NCI-H2081 treated with DMSO at 0.1 percent for 48 hours (cell line): ENCODE measurements around the gene SEC14L1.
"Not testable (repeated sequence)": the region's sequence is repeated elsewhere in the genome, so short reads cannot be mapped to it uniquely, and the experiment has no call there.

Experiments used
- DNase-seq: peaks from one replicate; lab custom pipeline; 2025; lab: John Stamatoyannopoulos, UW

SEC14L1 gene

DNA sequence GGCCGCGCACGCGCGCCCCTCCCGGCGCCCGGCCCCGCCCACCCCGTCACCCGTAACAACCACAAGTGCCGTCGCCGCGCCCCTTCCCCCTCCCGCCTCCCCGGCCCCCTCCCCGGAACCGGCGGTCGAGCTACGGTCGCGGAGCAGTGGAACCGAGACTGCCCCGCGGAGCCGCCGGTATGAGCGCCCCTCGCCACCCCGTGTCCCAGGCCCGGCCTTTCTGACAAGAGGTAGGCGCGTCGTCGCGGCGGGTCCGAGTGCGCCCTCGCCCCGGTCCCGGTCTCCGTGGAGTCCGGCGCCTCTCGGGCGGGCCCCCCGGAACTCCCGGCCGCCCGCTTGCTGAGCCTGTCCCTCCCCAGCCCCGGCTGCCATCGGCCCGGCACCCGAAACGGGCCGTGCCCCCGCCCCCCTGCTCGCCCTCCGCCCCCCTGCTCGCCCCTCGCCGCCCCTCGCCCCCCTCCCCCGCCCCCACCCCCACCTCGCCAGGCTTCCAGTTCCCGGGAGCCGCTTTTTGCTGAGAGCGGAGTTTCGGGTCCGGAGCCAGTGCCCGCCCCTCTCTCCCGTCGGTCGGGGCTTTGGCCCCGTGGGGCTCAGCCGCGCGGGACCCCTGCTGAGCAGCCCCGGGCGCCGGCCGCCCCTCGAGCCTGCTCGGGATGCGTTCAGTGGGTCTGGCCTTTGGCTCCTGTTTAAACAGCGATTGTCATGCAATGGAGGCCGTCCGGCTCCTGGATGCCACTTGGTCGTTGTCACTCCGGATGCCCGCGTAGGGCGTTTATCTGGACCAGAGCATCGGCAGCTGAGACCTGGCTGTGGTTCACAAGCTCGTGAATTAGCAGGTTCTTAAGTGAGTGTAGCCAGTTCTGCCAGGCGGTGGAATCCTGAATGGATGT, at the start of gene SEC14L1:
SEC14L1 (plus strand) TSS at position 92 of the 890 bp plus-strand sequence. CDS start 2,628 bp downstream, outside the sequence.
- DNase-seq, result no peak

DNA sequence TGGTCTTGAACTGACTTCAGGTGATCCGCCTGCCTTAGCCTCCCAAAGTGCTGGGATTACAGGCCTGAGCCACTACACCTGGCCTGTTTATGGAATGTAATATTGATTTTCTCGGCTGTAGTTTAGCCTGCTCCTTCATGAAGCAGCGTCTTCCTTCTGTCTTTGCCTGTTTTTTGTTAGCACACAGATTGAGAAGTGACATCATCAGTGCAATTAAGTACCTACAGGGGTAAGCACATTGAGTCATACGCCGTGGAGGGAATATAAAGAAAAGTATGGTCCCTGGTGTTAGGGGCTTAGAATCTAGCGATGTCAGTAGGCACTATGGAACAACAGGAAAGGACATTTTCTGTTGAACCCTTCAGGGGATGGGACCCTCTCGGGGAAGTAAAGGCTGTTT, 48.7 kb upstream of the SEC14L1 start:
- DNase-seq, result no peak

DNA sequence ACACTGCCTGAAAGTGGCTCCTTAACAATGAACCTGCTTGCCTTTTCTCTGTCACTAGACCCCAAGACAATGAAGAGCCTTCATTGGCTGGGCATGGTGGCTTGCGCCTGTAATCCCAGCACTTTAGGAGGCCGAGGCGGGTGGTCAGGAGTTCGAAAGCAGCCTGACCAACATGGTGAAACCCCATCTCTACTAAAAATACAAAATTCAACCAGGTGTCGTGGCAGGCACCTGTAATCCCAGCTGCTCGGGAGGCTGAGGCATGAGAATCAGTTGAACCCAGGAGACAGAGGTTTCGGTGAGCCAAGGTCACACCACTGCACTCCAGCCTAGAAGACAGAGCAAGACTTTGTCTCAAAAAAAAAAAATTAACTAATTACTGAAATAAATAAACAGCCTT, 45.3 kb upstream of the SEC14L1 start:
- DNase-seq, result no peak

DNA sequence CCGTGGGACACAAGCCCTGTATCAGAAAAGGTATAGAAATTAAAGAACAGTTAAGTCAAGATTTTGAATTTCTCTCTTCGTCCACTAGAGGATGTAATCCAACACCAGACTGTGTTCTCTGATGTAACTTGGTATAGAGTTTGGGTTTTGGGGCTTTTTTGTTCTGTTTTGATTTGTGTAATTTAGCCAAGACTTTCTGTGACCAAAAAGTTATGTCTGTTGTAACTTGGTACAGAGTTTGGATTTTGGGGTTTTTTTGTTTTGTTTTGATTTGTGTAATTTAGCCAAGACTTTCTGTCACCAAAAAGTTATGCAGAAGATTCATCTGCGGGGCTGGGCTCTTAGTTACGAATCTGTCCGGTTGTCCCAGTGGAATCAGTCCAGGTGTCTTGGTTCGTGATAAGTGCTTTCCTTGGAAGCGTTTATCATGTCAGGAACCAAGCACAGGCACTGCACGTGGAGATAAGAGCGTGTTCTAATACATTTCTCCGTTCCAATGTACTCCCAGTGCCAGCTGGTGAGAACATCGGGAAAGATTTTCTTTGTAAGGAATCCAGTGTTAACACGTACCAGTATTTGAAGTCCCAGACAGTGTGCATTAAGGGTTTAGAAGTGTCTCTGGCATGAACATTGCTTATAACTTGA, 44.1 kb upstream of the SEC14L1 start:
- DNase-seq, result no peak

DNA sequence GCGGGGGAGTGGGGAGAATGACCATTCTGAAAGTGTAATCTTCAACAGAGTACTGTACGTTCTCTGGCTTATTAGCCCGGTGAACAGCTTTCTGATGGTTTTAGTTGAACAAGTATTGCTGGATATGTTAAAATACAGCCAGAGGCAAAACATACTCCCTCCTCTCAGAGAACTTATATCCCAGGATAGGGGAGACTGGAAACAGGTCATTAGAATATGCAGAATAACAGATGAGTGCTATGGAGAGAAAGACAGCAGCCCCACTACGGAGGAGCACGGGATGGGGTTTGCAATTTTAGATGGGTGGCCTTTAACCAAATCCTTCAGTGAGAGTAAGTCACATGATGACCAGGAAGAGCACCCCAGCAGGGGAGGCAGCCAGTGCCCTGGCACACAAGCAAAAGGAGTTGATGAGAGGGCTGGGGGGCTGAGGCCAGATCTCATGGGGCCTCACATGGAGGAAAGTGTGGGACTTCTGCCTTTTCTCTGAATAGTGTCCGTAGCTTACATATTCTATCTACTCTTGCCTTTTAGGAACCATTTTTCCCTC, 43.1 kb upstream of the SEC14L1 start:
- DNase-seq, result no peak

DNA sequence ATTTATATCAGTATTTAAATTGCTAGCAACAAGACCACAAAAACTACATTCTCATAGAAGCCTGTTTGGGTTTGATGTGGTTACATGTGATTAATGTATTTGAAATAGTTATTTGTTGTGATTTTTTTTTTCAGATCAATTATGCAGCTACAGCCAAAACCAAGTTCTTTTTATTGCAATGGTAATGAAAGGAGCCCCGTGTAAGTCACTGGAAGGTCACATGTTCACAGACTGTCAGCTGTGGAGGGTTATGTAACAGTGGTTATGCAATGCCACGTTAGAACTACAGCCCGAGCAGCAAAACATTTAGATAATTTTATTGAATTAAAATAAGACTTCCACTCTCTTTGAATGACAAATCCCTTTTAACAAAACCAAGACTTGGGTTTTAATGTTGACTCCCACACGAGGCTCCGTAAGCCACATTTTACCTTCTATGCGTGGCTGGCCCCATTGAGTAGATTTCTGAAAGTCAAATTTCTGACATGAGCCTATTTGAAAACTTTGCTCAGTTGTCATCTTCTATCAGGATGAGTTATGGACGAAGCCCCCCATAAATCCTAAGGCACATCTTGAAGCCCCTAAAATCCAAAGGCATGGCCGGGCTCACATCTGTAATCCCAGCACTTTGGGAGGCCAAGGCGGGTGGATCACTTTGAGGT, 41.8 kb upstream of the SEC14L1 start:
- DNase-seq, result no peak

DNA sequence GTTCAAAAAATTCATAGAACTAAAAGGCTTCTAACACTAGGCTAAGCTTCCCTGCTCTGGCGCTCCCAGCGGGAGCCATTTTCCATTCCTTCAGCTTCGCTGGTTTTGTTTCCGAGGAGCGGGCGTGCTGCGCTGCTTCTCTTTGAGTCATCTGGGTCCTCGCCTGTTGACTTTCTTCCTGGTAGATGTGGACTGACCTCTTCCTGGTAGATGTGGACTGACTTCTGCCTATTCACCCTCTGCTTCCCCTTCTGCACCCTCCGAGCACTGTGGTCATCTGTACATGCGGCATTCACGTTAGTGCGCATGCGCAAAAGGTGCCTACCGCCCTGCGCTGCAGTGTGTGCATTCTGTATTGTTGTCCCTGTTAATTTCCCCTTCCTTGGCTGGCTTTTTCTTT, 40.8 kb upstream of the SEC14L1 start:
- no peak for DNase-seq

DNA sequence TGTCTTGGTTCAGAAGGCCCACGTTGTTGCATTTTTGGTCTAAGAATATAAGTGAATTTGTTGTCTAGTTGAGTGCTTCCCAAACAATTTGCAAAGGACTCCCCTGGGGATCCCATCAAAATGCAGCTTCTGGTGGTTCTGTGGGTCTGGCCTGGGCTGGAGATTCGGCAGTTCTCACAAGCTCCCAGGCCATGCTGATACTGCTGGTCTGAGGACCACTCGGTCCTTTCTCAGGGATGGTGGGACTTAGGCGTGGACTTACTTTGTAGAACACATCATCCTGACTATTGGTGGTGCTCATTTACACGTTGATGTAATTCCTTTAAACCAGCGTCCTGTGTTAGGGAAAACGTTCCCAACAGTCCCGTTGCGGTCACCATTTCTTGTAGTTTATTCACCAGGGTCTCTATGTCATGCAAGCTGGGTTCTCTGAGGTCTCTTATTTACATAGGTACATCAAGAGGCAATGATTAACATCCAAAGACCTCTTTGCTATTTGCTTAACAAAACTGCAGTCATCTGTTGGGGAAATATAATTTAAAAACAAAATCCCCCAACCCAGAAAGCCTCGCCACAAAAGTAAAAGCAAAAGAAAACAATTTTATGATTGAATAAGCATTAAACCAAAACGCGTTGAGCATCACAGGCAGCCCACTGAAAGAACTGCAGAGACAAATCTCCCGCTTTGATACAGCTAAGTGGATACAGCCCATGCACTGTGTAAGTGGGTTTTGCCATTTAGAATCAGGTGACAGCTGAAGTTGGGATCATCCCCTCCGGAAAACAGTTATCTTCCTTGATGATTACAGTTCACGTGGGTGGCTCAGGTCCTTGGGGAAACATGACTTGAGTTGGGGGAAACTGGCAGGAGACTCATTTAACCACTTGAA, 39.0 kb upstream of the SEC14L1 start:
- DNase-seq, result no peak

DNA sequence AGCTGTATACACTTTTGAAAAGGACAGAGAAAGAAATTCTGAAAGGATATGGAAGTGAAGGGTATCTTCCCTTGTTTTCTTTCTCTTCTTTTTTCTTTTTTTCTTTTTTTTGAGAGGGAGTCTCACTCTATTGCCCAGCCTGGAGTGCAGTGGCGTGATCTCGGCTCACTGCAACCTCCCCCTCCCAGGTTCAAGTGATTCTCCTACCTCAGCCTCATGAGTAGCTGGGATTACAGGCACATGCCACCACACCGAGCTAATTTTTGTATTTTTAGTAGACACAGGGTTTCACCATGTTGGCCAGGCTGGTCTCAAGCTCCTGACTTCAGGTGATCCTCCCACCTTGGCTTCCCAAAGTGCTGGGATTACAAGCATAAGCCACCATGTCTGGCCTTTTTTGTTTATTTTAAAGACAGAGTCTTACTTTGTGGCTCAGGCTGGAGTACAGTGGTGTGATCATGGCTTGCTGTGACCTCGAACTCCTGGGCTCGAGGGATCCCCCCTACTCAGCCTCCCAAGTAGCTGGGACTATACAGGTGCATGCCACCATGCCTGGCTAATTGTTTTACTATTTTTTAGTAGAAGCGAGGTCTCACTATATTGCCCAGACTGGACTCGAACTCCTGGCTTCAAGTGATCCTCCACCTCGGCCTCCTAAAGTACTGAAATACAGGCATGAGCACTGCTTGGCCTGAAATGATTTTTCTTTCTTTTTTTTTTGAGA, 38.2 kb upstream of the SEC14L1 start:
- DNase-seq, result not testable (repeated sequence)

DNA sequence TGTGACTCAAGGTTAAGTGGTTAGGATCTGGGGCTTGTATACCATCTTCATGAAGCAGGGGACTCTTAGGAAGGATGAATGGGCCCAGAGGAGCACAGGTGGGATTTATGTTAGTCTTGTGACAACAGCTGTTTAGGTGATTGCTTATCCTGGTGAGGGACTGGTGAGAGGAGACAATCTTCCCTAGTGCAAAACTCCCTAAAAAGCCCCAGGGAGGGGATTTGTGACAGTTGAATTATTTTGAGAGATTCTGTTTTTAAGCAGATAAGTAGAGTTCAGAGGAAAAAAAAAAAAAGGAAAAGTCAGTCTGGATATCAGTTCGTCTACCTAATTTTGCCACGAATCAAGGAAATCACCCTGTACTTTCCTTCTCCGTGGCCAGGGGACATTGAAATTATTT, 35.1 kb upstream of the SEC14L1 start:
- DNase-seq, result no peak

DNA sequence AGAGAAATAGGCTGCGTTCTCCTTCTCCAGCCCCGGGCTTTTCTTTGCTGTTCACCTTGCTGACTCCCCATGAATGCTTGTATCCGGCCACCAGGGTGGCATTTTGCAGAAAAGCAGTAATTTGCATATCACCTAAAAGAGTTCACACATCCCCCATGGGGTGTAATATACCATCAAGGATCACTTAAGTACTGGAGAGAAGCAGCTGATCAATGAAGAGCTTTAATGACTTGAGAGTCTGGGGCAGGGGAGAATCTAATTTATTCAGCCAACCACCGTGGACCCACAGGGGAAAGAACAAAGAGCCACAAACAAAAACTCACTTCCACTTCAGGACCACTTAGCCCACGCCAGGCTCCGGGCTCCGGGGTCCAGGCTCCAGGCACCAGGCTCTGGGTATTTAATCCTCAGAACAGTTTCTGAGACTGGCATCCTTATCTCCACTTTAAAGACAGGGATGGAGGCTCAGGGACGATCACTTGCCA, 33.9 kb upstream of the SEC14L1 start:
- DNase-seq, result no peak

DNA sequence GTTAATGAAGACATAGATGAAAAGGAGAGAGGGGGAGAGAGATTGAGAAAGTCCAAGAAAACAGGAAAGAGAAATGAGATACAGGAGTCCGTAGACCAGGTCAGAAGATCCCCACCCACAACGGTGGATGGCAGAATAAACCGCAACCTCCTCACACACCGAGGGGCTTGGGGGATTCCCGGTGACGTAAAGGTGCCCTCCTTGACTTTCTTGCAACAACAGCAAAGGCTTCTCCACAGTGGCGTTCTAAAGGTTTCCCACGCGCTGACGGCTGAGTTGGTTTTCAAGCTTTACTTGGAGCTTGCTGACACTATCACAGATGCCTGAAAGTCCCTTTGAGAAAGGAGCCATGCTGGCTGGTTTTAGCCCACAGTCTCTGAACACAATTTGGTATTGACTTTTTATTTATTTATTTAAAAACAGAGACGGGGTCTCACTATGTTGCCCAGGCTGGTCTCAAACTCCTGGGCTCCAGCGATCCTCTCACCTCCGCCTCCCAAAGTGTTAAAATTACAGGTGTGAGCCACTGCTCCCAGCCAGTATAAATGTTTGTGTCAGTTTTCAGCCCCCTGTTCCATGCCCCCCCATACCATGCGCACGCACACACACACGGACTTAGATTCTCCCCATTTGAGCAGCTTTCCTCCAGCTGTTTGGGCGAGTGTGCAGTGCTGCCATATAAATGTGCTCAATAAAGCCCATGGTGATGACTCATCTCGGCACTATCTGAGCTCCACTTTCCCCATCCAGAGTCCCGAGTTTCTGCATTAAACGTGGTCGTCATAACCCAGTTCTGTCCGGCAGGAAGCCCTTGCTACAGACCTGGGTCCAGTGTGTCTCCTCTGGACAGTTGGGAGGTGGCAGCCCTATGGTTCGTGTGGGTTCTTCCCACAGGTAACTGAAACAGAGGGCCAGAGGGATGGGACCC, 33.0 kb upstream of the SEC14L1 start:
- DNase-seq, result no peak

DNA sequence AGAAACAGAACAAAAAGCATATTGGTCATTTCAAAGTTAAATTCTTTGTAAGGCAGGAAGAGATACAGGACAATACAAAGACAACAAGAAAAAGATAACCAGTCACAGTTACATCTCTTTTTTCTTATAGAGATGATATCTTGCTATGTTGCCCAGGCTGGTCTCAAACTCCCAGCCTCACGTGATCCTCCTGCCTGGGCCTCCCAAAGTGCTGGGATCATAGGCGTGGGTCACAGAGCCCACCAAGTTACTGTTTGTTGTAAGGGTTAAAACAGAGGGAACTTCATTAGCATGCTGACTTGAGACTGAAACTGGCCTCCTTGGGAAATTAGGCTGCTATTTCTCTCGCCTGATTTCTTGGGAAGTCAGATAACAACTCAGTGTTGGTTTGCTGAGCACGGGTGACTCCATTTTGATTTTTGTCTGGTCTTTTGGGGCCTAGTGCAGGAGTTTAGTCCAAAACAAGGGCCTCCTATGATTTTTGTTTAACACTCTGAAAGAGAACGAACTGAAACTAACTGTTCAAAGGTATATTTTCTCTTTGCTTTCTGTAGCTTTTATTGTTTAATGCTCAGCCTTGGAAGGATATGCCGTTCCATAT, 31.5 kb upstream of the SEC14L1 start:
- no peak for DNase-seq

DNA sequence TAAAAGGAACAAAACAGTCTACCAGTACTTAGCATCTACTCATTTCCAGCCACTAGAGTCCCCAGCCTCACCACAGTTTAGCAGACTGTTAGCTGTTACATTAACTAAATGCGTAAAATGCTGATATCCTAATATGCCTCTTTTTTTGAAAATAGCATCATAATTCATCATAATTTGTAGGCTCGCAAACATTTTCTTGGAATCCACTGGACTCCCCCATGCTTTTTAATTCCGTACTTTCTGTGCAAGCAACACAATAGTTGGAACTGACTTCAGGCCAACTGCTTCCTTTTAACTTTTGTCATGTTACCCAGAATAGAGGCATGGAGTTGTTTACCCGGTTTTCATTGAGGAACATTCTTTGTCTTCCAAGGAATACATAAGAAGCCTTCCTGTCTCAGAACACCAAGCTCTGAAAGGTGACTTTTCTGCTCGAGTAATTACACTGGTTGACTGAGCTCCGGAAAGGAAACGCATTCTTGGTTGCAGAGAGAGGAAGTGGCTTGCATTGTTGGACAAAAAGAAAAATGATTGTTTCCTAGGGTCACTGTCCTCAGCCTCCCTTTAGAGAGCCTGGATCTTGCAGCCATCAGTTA, 30.9 kb upstream of the SEC14L1 start:
- no peak for DNase-seq

DNA sequence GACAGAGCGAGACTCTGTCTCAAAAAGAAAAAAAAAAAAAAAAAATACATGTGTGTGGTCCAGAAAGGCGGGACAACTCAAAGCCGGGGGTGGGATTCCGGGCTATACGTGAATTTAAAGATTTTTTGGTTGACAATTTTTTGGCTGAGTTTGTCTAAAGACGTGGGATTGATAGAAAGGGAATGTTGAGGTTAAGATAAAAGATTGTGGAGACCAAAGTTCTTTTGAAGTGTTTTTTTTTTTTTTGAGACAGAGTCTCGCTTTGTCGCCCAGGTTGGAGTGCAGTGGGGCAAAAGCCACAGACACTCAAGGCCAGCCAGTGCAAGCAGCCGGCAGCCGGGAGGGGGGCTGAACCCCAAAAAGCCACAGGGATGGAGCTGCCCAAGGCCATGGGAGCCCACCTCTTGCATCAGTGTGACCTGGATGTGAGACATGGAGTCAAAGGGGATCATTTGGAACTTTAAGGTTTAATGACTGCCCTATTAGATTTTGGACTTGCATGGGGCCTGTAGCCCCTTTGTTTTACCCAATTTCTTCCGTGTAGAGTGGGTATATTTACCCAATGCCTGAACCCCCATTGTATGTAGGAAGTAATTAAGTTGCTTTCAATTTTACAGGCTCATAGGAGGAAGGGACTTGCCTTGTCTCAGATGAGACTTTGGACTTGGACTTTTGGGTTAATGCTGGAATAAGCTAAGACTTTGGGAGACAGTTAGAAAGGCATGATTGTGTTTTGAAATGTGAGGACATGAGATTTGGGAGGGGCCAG, 29.4 kb upstream of the SEC14L1 start:
- not testable (repeated sequence) for DNase-seq

DNA sequence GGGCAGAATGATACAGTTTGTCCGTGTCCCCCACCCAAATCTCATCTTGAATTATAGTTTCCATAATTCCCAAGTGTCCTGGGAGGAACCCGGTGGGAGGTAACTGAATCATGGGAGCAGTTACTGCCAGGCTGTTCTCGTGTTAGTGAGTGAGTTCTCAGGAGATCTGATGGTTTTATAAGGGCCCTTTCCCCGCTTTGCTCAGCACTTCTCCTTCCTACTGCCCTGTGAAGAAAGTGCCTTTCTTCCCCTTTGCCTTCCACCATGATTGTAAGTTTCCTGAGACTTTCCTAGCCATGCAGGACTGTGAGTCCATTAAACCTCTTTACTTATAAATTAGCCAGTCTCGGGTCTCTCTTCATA, 28.9 kb upstream of the SEC14L1 start:
- no peak for DNase-seq

DNA sequence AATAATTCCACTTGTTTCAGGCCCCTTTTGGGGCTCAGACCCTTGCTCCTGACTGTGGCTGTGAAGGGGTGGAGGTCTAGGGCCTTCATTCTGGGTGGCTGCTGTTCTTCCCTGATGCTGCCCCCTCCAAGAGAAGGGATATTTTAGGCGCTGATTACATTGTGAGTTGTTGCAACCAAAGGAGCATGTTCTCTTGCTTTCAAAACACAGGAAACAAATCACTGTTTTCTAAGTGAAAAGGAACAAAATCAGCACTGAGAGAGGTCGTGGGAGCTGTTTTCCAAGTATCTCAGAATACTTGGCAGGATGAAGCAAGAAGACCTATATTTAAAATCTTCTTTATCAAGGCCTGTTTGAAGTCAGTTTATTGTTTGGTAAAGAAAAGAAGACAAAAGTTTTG, 25.3 kb upstream of the SEC14L1 start:
- no peak for DNase-seq

DNA sequence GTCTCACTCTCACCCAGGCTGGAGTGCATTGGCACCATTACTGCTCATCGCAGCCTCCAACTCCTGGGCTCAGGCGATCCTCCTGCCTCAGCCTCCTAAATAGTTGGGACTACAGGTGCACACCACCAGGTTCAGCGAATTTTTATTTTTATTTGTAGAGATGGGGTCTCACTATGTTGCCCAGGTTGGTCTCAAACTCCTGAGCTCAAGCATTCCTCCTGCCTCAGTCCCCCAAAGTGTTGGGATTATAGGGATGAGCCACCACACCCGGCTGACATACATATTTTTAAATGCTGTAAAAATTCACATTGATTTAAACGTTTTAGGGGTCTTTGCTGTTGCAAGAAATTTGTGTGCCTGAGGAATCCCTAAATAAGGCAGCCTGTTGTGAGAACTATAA, 24.8 kb upstream of the SEC14L1 start:
- no peak for DNase-seq
